Tibial nerve (tissue), 4 donors: Measurements from ENCODE around the gene ATOH8. TPM values are rescaled to one million over a fixed set of nuclear protein-coding genes. Genes with fewer than 3 reads are reported as not detected.

Source experiments
- DNase-seq, 2 donors: peaks; one replicate each; pipeline ENCODE4 v3.0.0-alpha.2; 2019; ENCODE audit warnings: low spot score in 2 of 2
- H3K27ac ChIP-seq, 4 donors: fragments of 200-600 bp; sonication (generic) in 3 of 4; one replicate each; pipeline ENCODE4 v1.5.1; 2017 to 2019; ENCODE audit warnings: mild to moderate bottlenecking in 1 of 4
- H3K27me3 ChIP-seq, 2 donors: fragments of 200-600 bp; sonication (generic) in 1 of 2; one replicate each; pipeline versions ENCODE4 v1.5.1 to v1.6.0; 2017 to 2019
- H3K36me3 ChIP-seq, 3 donors: fragments of 200-600 bp; sonication (generic); one replicate each; pipeline ENCODE4 v1.5.1; 2018 to 2019
- H3K4me1 ChIP-seq, 4 donors: fragments of 200-600 bp; sonication (generic) in 3 of 4; one replicate each; pipeline ENCODE4 v1.5.1; 2017 to 2019
- H3K4me3 ChIP-seq, 4 donors: fragments of 200-600 bp; sonication (generic) in 3 of 4; one replicate each; pipeline ENCODE4 v1.5.1; 2017 to 2019; ENCODE audit warnings: mild to moderate bottlenecking in 1 of 4, moderate library complexity in 1 of 4
- H3K9me3 ChIP-seq, 4 donors: fragments of 200-600 bp; sonication (generic) in 3 of 4; one replicate each; pipeline ENCODE4 v1.5.1; 2017 to 2019
- EP300 ChIP-seq, 2 donors: sonication (generic); formaldehyde crosslinking; IDR thresholded peaks; one replicate each; pipeline ENCODE4 v1.6.1; 2017; ENCODE audit warnings: antibody characterized with exemption in 2 of 2, mild to moderate bottlenecking in 1 of 2
- POLR2A ChIP-seq, 2 donors: fragments of 450-650 bp; IDR thresholded peaks; one replicate each; pipeline ENCODE4 v1.6.1; 2017; ENCODE audit warnings: antibody characterized with exemption in 2 of 2, mild to moderate bottlenecking in 2 of 2, moderate library complexity in 2 of 2
- WGBS, 2 donors: methylation state at CpG; one replicate each; pipeline ENCODE4 v1.1.5; 2018; 5-methylcytosine and 5-hydroxymethylcytosine counted together
- total RNA-seq, 4 donors: library from RNA; depleted of rRNA; stranded (reverse); fragments of >200 nt; gene quantifications; one replicate each; pipeline ENCODE4 v1.1.0, GENCODE V29; 2016
- TF ChIP-seq, protein P1 (sequence below), 5 experiments: fragments of 200-600 bp in 3 of 5; fragments of 450-650 bp in 2 of 5; sonication (generic) in 3 of 5; IDR thresholded peaks; one replicate each; pipeline ENCODE4 v1.5.1; 2016 to 2019; ENCODE audit warnings: antibody characterized with exemption in 5 of 5, mild to moderate bottlenecking in 3 of 5, moderate library complexity in 2 of 5

Gene ATOH8
- total RNA-seq, 4 donors from 2014 or later = 98.0 to 170 (median 119) TPM

GRCh38 chr2:85729825-85730510 lies 23.8 kb upstream of the ATOH8 start:
- no peak overlapping the region for H3K4me3 ChIP-seq
- H3K27me3 ChIP-seq = no peaks in the 10 kb centered on the region
- H3K4me1 ChIP-seq = peaks cover 0 to 61% (median 14%) of the 10 kb centered on the region in 4 donors
- no peaks in the 10 kb centered on the region for H3K9me3 ChIP-seq
- no peaks in the 10 kb centered on the region for H3K36me3 ChIP-seq
- H3K27ac ChIP-seq = peak overlapping the region in 3 of 4 donors; percentile 23 to 61 (median 24)
- TF ChIP-seq, protein P1, sequence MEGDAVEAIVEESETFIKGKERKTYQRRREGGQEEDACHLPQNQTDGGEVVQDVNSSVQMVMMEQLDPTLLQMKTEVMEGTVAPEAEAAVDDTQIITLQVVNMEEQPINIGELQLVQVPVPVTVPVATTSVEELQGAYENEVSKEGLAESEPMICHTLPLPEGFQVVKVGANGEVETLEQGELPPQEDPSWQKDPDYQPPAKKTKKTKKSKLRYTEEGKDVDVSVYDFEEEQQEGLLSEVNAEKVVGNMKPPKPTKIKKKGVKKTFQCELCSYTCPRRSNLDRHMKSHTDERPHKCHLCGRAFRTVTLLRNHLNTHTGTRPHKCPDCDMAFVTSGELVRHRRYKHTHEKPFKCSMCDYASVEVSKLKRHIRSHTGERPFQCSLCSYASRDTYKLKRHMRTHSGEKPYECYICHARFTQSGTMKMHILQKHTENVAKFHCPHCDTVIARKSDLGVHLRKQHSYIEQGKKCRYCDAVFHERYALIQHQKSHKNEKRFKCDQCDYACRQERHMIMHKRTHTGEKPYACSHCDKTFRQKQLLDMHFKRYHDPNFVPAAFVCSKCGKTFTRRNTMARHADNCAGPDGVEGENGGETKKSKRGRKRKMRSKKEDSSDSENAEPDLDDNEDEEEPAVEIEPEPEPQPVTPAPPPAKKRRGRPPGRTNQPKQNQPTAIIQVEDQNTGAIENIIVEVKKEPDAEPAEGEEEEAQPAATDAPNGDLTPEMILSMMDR (IDR thresholded peaks at IDR 0.05) = no peak
- TF ChIP-seq EP300 (IDR thresholded peaks at IDR 0.05) = no peak
- TF ChIP-seq POLR2A (IDR thresholded peaks at IDR 0.05) = no peak
- WGBS, 2 donors = 91 to 92% methylated on average over 10 of the region's 10 CpGs
- DNase-seq = no peak

DNA sequence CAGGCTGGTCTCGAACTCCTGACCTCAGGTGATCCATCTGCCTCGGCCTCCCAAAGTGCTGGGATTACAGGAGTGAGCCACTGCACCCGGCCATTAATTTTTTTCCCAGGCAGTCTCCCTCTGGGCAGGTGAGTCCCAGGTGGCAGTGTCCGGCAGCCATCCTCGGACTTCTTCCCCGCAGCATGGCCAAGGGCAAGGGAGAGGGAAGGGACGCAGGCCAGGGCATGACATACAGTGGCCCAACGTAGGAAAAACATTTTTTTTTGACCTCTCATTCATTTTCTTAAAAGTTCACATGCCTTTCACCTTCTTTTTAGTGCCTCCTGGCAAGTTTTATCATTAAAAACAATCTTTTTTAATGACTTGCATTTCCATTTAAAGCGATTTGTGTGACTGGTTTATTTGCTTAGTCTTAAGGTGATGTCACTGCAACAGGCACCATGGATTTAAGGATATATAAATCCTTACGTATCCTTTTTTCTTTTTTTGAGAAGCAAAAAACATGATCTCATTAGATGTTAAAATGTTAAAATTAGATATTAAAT lies 23.0 kb upstream of the ATOH8 start:
- no peak for DNase-seq
- Histone ChIP-seq H3K36me3 (no peaks in the 10 kb centered on the region), H3K4me1 (peaks cover 0 to 59% (median 13%) of the 10 kb centered on the region in 4 donors), H3K9me3 (no peaks in the 10 kb centered on the region), H3K27ac (peak overlapping the region in 1 of 4 donors; percentile 61), H3K27me3 (no peaks in the 10 kb centered on the region), H3K4me3 (no peak overlapping the region)
- WGBS, 2 donors = 90 to 91% methylated on average over 10 of the region's 10 CpGs
- no peak for TF ChIP-seq EP300 (IDR thresholded peaks at IDR 0.05)
- TF ChIP-seq, protein P1 (IDR thresholded peaks at IDR 0.05) = no peak
- no peak for TF ChIP-seq POLR2A (IDR thresholded peaks at IDR 0.05)

DNA sequence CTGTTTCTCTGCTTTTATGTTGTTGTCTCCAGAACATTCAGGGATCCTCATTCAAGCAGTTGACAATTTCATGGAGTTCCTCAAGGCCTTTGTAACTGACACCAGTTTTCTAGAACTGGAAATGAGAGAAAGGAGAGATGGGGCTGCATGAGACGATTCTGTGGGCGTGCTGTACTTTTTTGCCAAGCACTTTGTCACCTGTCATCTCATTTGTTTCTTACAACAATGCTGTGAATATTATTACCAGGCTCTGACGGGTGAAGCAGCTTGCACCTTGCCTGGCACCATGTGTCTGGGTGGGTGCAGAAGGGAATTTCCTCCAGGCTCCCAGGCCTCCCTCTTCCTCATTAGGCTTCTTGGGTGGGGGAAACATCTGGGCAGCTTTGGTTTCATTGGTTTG lies 22.2 kb upstream of the ATOH8 start:
- Histone ChIP-seq H3K4me1 (peaks cover 0 to 58% (median 13%) of the 10 kb centered on the region in 4 donors), H3K27ac (peak overlapping the region in 2 of 4 donors; percentile 28 to 61), H3K36me3 (no peaks in the 10 kb centered on the region), H3K9me3 (no peaks in the 10 kb centered on the region), H3K4me3 (no peak overlapping the region), H3K27me3 (no peaks in the 10 kb centered on the region)
- 80 to 84% methylated on average over 3 of the region's 3 CpGs for WGBS, 2 donors
- DNase-seq = no peak
- TF ChIP-seq EP300 (IDR thresholded peaks at IDR 0.05) (no peak), POLR2A (IDR thresholded peaks at IDR 0.05) (no peak)
- TF ChIP-seq, protein P1 (IDR thresholded peaks at IDR 0.05) = no peak

DNA sequence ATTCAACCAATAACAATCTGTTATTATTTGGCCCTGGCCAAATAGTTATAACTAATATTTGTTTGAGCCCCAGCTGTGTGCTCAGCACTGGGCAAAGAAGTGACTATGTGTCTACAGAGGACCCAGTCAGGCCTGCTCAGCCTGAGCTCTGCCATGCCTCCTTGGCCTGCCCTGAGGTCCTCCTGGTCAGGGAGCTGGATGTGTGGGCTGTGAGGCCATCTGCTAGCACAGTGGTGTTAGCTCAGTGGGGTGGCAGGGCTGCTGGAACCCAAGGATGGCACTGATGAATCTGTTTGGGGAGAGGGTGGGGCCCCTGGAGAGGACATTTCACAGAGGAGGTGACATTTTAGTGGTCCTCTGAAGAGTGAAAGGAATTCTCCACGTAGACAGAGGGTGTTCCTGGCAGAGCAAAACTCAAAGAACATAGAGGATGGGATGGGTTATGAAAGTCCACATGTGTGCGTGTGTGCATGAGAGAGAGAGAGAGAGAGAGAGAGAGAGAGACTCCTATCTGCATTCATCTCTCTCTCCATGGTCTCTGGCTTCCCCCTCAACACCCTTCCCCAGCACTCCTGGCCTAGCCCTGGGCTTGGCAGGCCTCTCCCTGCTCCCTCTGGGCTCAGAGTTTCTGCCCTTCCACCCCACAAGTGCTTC lies 21.2 kb upstream of the ATOH8 start:
- Histone ChIP-seq H3K9me3 (no peaks in the 10 kb centered on the region), H3K4me1 (peaks cover 0 to 68% (median 18%) of the 10 kb centered on the region in 4 donors), H3K36me3 (no peaks in the 10 kb centered on the region), H3K27me3 (no peaks in the 10 kb centered on the region), H3K4me3 (no peak overlapping the region), H3K27ac (peak overlapping the region in 3 of 4 donors; percentile 32 to 93 (median 41))
- no peak for DNase-seq
- no peak for TF ChIP-seq POLR2A (IDR thresholded peaks at IDR 0.05)
- no peak for TF ChIP-seq EP300 (IDR thresholded peaks at IDR 0.05)
- TF ChIP-seq, protein P1 (IDR thresholded peaks at IDR 0.05) = peak in 2 of 5 experiments; percentile 12 to 19
- WGBS, 2 donors = 65 to 70% methylated on average over 2 of the region's 2 CpGs
